GM19035 (cell line): Measurements from ENCODE around the gene CNP.
"Not testable (repeated sequence)": the region's sequence is repeated elsewhere in the genome, so short reads cannot be mapped to it uniquely, and the experiment has no call there.

Experiments
- ATAC-seq: cut with Tn5 transposase; IDR thresholded peaks from one replicate; pipeline ENCODE4 v1.9.1; 2021; ENCODE audit not compliant: unreplicated experiment

CNP gene

DNA sequence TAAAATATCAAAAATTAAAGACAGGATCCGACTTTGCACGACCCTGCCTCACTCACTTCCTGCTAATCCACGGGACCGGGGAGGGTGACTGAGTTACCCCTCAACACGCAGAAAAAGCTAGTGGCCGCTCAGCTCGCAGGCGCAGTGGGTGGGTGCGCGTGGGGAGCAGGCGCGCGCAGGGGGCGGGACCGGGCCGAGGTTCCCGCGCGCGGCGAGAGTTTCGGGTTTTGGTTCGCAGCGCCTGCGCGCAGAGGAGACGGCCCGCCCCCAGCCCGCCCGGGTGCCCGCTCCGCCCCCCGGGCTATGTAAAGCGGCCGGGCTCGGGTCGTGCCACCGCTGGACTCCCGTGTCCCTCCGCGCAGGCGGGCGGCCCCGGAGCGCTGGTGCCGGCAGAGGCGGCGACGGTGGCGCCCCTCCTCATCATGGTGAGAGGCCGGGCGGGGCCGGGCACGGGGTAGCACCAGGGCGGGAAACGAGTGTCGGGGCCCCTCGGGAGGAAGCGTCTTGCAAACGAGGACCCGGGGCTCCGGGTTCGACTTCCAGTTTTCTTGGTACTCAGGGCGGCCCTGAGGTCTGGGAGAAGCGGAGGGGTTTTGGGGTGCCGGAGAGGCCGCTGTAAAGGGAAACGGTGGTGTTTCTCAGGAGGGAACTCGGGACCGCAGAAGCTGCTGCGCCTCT lies at the start of gene CNP:
TSS of gene CNP (plus strand) at position 333 of the 678 bp plus-strand sequence. CDS start at position 423, 90 bp downstream.
- peak; percentile 67 for ATAC-seq

DNA sequence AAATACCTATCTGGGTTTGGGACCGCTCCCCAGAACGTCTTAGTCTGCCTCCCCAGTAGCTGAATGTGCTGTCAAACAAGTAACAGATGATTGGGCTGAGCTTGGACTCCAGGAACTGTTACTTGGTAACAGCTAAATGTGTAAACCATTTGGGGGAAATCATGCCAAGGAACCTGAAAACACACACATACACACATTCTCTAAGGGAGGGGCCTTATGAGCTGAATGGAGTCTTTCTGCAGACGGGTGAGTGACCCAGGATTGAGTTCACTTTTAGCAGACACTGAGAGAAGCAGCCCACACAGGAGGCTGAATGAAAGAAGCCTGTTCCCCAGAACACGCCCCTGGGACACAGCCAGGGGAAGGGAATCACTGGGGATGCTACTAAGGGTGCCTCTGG lies 49.4 kb upstream of the CNP start:
- ATAC-seq = no peak

DNA sequence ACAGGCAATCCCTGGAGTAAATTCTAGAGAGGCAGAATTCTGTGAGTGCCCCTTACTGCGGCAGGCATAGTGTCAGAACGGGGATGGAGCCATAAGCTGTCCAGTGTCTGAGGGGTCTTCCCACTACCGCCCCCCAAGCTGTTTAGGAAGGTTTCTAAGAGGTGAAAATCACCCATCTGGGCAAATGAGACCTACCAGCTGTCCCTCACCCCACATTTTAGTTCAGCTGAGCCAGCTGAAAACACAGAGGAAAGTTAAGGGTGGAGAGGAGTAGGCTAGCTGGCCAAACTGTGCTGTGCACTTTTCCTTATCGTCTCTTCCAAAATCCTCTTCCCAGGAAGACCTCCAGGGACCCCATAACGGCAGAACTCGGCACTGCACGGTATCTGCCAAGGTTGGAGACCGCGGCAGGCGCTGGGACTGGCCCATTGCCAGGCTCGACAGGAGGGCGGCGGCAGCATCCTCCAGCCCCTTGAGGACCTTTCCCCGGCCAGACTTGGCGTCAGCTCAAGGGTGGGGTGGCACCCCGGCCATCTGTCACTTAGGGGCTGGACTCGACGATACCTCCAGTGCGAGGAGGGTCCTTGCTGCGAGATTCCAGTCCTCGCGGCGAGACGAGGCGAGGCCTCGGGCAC lies 48.8 kb upstream of the CNP start:
- ATAC-seq = peak; percentile 16

DNA sequence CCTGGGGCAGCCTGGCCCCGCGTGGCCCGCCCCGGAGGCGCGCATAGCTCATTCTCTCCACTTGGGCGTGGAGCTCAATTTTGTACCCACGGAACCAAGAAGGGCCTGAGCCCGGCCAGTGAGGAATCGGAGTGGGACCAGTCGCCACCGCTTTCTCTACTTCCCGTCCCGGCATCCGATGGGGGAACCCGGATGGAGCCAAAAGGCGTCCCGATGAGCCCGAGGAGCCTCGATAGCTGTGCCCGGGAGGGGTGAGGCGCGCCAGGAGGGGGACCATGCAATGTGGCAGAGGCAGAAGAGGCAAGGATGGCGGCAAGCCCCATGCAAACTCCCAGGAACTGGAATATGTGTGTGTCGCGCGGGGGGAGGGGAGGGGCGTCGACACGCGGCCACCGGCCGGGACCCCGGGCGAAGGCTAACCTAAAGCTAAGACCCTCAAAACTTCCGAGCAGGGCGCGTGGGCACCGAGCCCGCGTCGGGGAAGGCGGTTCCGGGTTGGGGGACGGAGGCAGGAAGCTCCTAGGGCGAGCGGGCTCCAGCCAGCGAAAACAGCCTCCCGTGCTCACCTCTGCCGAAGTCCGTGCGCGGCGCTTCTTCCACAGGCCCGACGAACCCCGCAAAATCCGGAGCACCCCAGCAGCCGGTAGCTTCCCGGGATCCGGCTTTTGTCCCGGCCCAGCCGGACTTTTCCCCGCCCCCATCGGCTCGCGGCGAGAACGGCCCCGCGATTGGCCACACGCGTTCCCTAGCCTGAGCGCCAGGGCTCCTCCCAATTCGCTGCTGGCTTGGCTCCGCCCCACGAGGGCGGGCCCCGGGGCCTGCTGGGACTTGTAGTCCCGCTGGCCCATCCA lies 48.1 kb upstream of the CNP start, which contains the start of gene ACLY:
TSS of gene ACLY (minus strand) at position 638 of the 851 bp plus-strand sequence. CDS start 5,078 bp downstream, outside the sequence.
- ATAC-seq = peak; percentile 92

DNA sequence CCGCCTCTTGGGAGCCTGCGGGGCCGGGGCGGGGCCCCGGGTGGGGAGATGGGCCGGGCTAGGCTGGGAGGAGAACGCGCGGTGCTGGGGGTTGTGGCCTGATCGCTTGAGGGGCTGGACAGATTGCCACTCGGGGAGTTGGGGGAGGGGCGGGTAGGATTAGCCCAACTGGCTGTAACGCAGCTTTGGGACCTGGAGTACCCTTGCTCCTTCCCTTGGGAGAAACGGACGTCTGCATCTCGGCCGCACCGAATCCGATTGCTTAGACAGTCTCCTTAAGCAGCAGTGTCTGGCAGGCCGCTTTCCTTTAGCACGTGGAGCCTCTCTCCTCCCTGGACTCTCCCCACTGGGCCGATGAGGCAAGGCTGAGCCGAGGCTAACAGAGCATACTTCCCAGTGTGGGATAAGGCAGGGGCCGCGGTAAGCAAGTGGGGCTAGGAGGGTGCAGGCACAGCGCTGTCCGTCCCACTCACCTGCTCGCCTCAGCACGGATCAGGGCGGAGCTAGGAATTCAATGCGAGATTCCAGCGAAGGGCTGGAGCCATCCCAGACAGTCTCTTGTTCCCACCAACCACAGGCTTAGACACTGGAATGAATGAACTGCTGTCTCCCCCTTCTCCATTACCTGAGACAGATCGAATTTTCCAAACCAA lies 47.3 kb upstream of the CNP start:
- ATAC-seq = peak; percentile 8

DNA sequence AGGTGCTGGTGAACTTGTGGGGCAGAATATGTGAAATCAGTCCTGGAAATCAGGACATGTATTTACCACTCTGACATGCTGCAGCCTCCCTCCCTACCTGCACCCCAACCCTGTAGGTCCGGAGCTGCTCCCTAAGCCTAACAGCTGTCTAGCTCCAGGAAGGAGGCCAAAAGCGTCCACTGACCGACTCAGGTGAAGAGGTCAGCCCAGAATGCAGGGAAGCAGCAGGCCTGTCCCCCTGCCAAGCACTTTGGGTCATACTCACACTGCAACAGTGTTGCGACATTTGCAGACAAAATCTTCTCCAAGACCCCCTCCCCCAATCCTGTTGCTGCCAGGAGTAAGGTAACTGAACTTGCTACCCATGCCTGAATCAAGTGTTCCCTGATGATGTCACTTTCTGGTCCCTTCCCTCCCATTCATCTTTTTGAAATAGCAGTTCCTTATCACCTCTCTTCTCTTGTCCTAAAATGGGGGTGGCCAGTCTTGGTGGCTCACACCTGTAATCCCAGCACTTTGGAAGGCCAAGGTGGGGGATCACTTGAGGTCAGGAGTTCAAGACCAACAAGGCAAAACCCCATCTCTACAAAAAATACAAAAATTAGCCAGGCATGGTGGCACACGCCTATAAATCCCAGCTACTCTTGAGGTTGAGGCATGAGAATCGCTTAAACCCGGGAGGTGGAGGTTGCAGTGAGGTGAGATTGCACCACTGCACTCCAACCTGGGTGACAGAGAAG lies 46.6 kb upstream of the CNP start:
- no peak for ATAC-seq

DNA sequence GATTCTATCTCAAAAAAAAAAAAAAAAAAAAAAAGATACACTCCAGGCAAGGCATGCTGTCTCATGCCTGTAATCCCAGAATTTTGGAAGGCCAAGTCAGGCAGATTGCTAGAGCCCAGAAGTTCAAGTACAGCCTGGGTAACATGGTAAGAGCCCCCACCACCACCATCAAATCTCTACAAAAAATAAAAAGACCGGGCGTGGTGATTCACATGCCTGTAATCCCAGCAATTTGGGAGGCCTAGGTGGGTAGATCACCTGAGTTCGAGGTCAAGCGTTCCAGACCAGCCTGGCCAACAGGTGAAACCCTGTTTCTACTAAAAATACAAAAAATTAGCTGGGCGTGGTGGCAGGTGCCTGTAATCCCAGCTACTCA lies 46.0 kb upstream of the CNP start:
- ATAC-seq = no peak

DNA sequence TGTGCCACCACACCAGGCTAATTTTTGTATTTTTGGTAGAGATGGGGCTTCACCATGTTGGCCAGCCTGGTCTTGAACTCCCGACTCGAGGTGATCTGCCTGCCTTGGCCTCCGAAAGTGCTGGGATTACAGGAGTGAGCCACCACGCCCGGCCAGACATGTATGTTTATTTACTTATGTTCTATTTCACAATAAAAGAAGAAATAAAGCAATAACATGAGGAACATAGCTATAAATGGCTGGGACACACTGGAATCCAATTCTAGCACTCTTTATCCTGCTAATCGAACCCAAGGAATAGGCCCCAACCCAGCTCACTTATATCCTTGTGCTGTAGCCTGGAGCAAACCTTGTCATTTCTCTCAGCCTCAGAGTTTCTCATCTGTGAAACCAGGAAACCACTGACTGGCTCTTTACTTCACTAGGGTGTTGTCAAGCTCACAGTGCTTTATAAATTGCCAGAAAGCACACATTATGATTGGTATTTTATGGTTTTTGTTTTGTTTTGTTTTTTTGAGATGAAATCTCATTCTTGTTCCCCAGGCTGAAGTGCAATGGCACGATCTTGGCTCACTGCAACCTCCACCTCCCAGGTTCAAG lies 40.5 kb upstream of the CNP start:
- ATAC-seq = no peak

DNA sequence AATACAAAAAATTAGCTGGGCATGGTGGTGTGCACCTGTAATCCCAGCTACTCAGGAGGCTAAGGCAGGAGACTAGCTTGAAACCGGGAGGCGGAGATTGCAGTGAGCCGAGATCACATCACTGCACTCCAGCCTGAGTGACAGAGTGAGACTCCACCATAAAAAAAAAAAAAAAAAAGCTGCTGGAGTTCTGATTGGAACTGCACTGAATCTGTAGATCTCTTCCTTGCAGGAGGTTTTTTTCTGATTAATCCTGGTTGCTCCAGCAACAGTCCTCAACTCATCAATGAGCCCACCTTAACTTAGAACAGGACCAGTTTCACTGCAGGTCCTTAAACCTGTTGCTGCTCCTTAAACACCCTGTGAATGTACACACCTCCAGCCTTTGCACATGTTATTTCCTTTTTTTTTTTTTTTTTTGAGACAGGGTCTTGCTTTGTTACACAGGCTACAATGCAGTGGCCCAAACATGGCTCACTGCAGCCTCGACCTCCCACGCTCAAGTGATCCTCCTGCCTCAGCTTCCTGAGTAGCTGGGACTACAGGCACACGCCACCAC lies 37.8 kb upstream of the CNP start:
- no peak for ATAC-seq

DNA sequence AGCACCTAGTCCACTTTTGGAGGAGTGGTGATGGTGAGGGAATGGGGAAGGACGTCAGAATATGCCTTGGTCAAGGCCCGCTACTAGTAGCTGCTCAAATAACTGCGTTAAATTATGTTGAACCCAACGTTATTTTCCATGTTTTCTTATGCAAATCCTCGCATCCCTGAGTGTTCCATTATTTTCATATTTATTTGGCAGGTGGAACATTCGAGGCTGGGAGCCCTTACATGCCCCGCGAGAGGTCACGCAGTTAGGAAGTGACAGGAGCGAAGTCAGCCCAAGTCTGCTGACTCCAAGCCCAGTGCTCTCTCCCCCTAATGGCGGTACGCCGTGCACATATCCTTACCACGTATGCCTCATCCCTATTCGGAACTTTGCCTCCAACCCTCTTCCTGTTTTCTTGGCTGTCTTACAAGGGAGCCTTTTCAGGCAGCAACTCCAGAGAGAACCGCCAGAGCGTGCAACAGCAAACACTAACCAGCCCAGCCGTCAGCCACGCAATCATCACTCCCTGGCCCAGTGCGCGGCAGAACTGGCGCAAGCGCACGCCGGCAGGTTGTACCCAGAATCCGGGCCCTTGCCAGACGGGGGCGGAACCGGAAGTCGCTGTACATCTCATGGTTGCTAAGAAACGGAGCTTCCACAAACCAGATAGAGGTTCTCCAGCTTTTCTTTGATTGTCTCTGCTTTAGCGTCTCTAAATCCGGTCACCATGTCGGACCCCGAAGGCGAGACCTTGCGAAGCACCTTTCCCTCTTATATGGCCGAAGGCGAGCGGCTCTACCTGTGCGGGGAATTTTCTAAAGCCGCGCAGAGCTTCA lies 36.4 kb upstream of the CNP start, which contains the start of gene ODAD4:
TSS of gene ODAD4 (plus strand) at position 609 of the 824 bp plus-strand sequence. CDS start at position 716, 107 bp downstream.
- peak; percentile 95 for ATAC-seq

DNA sequence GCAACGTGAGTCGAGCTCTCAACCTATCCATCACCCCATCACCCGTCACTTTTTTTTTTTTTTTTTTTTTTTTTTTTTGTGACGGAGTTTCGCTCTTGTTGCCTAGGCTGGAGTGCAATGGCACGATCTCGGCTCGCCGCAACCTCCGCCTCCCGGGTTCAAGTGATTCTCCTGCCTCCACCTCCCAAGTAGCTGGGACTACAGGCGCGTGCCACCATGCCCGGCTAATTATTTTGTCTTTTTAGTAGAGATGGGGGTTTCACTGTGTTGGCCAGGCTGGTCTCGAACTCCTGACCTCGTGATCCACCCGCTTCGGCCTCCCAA lies 35.8 kb upstream of the CNP start:
- not testable (repeated sequence) for ATAC-seq

DNA sequence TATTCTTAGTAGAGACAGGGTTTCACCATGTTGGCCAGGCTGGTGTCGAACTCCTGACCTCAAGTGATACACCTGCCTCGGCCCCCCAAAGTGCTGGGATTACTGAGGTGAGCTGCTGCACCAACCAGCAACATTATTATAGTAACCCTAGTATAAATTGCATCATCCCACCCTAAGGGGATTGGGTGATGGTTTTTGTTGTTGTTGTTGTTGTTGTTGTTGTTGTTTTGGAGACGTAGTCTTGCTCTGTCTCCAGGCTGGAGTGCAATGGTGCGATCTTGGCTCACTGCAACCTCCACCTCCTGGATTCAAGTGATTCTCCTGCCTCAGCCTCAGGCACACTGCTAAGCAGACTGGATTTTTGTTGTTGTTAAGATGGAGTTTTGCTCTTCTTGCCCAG lies 34.9 kb upstream of the CNP start:
- ATAC-seq = not testable (repeated sequence)

DNA sequence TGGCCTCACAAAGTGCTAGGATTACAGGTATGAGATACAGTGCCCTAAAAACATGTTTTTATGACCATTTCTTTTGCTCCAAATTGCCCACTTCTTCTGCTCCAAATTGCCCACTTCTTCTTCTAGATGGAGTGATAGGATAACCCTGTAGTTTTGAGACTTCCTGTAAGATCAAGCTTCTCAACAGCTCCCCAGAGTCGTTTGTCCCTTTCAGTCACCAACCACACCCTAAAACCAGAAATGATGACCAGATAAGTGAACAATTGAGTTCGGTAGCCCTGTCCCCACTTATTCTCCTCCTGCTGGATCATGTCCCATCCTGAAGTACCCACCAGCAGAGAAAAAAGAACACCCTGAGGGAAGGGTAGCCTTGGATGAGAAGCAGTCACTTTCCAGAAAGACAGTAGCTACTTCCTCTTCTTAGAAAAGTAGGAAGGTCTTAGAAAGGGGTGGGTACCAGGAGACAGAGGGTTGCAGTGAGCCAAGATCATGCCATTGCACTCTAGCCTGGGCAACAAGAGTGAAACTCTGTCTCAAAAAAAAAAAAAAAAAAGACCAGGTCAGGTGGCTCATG lies 33.7 kb upstream of the CNP start:
- ATAC-seq = no peak

DNA sequence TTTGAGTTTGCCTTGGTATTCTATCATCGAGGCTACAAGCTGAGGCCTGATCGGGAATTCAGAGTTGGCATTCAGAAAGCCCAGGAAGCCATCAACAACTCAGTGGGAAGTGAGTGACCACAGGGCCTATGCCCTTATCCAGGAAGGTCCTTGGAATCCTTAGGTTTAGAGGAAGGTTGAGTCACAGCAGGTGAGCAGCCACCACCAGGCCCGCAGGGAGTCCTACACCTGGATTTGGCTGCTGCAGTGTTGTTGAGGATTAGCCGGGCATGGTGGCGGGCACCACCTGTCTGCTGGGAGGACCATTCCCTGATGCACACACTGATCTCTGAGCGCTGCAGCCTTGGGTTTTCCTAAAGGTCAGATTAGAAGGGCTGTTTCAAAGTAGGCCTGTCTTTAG lies 31.0 kb upstream of the CNP start:
- ATAC-seq = no peak

DNA sequence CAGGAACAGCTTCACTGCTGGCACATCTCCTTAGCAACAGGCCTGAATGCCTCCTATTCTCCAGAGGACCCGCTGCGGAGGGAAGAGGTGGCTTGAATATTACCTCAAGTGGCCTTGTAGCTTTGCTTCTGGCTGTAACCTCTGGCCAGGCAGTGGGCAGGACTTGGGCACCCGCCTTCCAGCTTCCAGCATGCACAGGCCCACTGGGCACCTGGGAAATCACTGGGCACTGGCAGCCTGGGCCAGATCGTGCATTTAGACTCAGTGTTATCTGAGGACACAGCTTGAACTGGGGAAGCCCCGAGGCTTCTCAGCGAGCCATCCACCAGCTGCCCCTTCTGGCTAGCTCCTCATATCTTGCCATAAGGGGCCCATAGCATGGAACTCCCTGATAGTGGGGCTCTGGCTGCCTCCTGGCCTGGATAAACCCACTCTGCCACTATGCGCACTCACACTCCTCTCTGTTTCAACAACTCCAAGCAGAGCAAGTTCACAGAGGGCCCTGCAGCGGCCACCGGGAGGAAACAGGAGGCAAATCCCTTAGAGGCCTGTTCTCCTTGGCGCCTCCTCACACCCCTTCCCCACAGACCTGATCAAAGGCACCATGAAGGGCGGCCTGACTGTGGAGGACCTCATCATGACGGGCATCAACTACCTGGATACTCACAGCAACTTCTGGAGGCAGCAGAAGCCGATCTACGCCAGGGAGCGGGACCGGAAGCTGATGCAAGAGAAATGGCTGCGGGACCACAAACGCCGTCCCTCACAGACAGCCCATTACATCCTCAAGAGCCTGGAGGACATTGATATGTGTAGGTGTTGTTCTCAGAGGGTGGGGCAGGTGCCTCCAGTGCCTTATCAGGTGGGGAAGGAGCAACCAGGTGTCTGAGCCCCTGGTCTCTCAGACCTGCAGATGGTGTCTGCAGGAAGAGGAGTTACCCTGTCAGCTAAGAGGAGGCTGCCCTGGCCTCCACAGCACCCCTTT lies 28.3 kb upstream of the CNP start:
- no peak for ATAC-seq

DNA sequence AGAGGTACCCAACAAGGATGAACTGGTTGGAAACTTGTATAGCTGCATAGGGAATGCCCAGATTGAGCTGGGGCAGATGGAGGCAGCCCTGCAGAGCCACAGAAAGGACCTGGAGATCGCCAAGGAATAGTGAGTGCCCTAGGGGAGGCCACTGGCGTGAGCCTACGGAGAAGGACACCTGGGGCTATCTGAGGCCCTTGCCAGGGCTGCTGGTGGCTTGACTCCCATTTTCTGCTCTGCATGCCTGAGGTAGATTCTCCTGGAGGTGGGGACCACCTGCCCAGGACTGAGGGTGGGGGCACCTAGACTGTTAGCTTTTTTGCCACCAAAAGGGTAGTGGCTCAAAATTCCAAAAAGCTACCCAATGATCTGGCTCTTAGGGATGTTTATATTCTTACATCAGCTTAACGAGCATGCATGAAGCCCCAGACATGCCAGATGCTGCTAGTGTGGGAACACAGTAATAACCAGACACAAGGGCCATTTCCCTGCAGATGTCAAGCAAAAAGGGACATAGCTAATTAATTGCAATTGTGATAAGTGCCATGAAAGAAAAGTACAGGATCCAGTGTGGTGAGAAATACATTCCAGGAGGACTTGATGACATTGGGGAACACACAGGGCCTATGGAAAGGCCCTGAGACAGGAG lies 27.4 kb upstream of the CNP start:
- ATAC-seq = no peak

DNA sequence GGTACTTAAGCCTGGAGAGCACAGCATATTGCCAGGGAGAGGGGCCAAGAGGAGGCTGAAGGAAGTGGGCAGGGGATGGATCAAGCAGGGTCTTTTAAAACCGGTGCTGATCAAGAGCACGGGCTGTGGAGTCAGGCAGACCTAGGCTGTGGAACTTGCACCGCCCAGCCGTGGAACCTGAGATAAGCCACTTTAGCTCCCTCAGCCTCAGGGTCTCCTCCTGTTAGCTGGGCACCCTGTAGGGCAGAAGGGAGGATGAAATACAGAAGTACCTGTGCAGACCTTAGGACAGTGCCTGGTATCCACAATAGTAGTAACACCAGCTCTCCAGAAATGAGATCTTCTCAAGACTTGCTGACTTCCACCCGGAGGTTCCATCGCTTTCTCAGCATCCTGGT lies 26.9 kb upstream of the CNP start:
- no peak for ATAC-seq
